NCI-H1105 treated with DMSO at 0.1 percent for 48 hours (cell line): ENCODE data around the gene MSTO1.
"Not testable (repeated sequence)": the region's sequence is repeated elsewhere in the genome, so short reads cannot be mapped to it uniquely, and the experiment has no call there.

Experiments
- DNase-seq: peaks from one replicate; lab custom pipeline; 2025; lab: John Stamatoyannopoulos, UW

Gene MSTO1

GRCh38 chr1:155609515-155610256 is at the start of gene MSTO1:
Gene MSTO1 (plus strand): TSS chr1:155610218. CDS start chr1:155610249, 31 bp downstream.
- peak; percentile 97 for DNase-seq

- peak; percentile 68 for DNase-seq
Measured at GRCh38 chr1:155561779-155562580, 48.0 kb upstream of the MSTO1 start.

- DNase-seq: peak; percentile 92
Measured at GRCh38 chr1:155562581-155563376, 47.2 kb upstream of the MSTO1 start, which contains the start of gene ASH1L. Gene ASH1L (minus strand): TSS chr1:155562803. CDS start chr1:155521519, 41,284 bp downstream.

DNA sequence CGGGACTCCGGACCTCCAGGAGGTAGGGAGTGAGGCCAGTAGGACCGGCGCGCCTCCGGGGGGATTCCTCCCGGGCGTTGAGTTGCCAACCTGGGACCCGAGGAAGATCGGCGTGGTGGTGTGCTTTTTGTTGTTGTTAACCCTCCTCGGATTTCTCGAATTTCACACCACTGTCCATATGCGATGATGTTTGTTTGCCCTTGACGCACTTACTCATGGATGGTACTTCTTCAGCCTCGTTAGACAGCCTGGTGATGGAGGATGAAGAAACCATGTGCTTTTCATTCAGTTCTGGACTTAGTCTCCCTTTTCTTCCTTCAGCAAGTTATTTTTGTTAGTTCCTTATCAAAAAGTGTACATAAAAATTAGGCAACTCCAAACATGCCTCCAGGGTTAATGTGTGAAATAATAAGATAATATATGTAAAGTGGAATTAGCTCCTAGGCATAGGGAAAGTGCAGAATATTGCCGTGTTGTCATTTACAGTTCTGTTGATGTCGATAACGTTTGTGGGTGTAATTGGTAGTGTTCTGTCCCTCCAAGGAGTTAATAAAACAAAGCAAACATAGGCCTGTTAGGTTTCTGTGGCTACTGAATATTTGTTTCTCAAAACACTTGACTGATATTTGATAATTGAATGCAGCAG is 46.5 kb upstream of the MSTO1 start:
- DNase-seq: peak; percentile 21

DNA sequence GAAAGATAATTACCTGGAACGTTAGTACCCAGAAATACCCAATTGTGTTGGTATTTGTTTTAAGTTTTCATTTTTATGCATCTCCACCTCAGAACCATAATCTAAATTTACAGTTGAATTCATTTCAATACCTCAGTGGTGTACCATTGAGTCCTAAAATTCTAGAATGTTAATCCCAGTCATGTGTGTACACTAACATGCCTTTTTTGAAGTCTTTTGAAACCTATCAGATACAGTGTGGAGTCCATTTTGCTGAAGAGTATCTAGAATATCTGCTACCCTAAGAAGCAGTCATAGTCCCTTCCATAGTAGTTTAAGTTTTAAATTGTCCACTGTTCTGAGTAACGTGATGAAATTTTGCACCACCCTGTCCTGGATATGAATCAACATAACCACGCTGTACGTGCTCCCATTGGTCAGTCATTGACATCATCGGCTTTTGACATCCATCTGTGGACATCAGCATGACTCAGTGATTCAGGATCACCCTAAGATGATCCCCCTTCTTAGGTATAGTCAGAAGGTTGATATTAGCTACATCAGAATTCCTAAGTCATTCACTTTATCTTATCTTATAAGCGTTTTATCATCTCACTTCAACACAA is 39.9 kb upstream of the MSTO1 start:
- DNase-seq: no peak

DNA sequence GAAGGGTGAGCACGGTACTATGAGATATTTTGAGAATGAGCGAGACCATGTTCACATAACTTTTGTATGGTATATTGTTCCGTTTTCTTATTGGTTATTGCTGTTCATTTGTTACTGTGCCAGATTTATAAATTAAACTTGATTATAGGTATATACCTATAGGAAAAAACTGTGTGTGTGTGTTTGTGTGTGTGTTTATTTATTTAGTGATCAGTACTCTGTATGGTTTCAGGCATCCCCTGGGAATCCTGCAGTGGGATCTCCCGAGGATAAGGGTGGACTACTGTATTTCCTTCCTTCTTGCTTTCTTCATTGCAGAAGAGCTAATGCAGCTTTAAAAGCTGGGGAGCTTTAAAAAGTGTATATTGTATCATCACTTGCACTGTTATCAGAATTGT is 39.4 kb upstream of the MSTO1 start:
- no peak for DNase-seq

GRCh38 chr1:155574077-155574476 is 35.9 kb upstream of the MSTO1 start:
- no peak for DNase-seq

DNA sequence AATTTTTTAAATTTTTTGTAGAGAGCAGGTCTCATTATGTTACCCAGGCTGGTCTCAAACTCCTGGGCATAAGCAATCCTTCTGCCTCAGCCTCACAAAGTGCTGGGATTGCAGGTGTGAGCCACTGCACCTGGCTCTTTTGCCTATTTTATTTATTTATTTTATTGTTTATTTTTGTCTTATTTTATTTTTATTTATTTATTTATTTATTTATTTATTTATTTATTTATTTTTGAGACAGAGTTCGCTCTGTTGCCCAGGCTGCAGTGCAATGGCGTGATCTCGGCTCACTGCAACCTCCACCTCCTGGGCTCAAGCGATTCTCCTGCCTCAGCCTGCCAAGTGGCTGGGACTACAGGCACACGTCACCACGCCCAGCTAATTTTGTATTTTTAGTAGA is 34.4 kb upstream of the MSTO1 start:
- not testable (repeated sequence) for DNase-seq

DNA sequence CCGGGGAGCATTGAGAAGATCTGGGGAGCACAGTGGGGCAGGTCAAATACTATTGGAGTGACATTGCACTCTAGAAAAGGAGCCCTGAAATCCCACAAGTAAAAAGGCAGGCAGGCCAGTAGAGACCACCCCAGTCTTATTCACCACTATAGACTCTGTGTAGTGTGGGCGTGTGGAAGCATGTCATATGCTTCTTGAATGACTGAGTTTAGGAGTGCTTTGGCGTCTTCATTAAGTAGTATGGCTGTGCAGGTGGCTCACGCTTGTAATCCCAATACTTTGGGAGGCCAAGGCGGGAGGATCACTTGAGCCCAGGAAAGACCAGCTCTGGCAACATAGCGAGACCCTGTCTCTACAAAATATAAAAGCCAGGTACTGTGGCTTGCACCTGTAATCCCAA is 26.2 kb upstream of the MSTO1 start:
- not testable (repeated sequence) for DNase-seq

DNA sequence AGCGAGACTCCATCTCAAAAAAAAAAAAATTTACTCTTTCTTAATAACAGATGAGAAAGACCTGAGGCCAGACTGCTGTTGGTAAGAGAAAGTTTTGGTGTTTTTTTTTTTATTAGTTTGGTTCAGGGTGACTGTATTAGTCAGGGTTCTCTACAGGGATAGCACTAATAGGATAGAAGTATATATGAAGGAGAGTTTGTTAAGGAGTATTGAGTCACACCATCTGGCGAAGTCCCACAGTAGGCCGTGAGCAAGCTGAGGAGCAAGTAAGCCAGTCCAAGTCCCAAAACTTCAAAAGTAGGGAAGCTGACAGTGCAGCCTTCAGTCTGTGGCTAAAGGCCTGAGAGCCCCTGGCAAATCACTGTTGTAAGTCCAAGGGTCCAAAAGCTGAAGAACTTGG is 20.7 kb upstream of the MSTO1 start:
- DNase-seq: not testable (repeated sequence)

DNA sequence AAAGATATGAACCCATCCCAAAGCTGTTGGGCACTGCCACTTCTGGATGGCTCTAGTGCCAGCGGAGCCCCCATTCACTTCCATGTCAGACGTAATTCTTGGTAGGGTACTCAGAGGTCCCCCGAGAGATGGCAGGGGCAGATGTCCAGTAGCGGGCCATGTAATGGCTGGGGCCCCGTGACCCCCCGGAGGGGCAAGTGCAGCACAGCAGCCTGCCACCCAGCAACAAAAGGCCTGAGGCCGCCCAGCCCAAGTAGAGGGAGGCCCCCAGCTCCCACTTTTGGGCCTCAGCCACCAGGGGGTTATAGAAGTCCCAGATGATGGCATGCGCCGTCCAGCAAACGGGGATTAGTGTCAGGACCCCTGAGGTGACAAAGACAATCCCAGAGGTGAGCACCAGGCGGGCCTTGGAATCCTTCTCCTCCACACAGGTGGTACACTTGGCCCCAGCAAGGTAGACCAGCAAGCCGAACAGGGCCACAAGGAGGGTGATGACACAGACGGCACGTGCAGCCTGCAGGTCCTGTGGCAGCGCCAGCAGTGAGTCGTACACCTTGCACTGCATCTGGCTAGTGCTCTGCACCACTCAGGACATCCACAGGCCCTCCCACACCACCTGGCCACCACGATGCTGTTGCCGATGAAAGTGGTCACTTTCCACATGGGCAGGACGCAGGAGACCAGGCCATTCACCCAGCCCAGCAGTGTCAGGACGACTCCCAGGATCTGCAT is 19.3 kb upstream of the MSTO1 start:
- not testable (repeated sequence) for DNase-seq

DNA sequence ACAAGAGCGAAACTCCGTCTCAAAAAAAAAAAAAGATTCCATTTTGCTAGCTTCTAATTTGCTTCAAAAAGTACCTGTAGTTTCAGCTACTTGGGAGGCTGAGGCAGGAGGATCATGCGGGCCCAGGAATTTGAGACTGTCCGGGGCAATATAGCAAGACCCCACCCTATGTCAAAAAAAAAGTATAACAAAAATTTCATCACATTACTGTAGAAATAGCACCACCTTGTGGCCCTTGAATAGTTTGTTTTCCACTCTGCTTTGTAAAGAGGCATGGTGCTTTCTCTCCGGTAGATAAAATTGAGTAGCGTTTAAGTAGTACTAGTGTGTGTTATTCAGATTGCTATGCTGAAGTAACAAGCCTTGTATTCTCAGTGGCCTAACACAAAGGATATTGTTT is 18.2 kb upstream of the MSTO1 start:
- DNase-seq: peak; percentile 66

DNA sequence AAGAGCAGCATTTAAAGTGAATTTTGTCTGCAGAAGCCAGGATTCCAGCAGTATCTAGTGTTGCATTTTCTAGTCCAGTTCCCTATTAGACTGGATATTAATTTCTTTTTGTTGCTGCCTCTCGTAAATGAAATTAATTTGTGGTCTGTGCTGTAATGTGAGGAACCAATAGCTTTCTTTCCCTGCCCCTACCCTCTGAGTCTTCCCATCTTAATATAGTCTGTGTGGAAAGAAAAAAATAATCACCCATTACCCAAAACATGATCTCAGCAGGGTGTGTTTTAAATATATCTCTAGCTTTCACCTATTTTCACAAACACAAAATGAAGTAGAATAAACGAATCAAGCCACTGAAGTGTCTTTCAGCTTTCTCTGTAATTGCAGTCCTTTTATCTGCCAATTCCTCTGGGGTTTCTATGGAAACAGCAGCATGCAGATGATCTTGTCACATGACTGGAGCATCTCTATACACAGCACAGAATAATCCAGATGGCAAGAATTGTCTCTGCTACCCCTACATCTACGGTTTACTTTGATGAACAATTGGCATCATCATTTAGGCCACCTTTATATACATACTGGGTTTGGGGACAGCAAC is 14.0 kb upstream of the MSTO1 start:
- DNase-seq: peak; percentile 24

DNA sequence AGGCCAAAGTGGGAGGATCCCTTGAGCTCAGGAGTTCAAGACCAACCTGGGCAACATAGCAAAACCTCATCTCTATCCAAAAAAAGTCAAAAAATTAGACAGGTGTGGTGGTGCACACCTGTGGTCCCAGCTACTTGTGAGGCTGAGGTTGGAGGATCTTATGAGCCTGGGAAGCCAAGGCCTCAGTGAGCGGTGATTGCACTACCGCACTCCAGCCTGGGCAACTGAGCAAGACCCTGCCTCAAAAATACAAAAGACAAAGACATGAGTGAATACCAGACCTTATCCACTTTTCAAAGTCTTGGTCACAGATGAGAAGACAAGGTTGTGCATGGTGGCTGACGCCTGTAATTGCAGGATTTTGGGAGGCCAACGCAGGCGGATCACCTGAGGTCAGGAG is 13.2 kb upstream of the MSTO1 start:
- no peak for DNase-seq

DNA sequence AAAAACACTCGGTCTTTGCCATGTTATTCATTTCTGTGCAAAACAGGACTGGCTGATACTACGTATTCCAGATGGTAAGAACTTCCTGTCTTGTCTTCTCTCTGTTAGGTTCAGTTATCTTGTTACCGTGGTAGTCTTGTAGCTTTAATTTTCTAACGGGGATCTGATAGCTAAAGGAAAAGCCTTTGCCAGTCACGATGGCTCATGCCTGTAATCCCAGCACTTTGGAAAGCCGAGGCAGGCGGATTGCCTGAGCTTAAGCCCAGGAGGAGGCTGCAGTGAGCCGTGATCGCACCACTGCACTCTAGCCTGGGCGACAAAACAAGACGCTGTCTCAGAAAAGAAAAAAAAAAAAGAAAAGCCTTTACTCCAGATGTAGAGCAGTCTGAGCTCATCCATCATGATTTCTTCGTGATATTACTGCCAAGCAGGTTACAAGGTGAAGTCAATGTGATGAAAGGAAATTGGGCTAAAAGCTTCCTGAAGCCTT is 11.1 kb upstream of the MSTO1 start:
- DNase-seq: no peak

GRCh38 chr1:155599828-155600572 is 10.0 kb upstream of the MSTO1 start:
- DNase-seq: not testable (repeated sequence)

GRCh38 chr1:155607708-155608107 is 2.3 kb upstream of the MSTO1 start:
- DNase-seq: no peak

- no peak for DNase-seq
Measured at GRCh38 chr1:155608888-155609225, 1.2 kb upstream of the MSTO1 start.

DNA sequence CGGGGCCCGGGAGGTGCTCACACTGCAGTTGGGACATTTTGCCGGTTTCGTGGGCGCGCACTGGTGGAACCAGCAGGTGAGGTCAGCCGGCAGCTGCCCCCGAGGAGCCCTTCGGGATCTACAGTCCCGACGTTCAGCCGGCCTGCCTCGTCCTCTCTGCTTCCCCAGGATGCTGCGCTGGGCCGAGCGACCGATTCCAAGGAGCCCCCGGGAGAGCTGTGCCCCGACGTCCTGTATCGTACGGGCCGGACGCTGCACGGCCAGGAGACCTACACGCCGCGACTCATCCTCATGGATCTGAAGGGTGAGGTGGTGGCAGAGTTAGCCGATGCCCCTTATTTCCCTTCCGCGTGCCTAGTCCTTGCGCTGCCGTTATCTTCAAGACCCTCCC is 234 bp downstream of the MSTO1 start:
- not testable (repeated sequence) for DNase-seq

- DNase-seq: not testable (repeated sequence)
Measured at GRCh38 chr1:155613226-155613625, 3.2 kb downstream of the MSTO1 start.
